Stomach (tissue), 4 donors: ENCODE measurements around the gene CCT6A.

ENCODE experiments used
- CTCF ChIP-seq, 7 experiments: fragments of 450-650 bp in 4 of 7; fragments of 200-600 bp in 3 of 7; sonication (generic) in 3 of 7; IDR thresholded peaks; one replicate each; pipeline ENCODE4 v1.5.1; 2016 to 2019; ENCODE audit warnings: antibody characterized with exemption in 7 of 7, control low read depth in 2 of 7, mild to moderate bottlenecking in 1 of 7
- POLR2A ChIP-seq, 4 donors: fragments of 450-650 bp; IDR thresholded peaks; one replicate each; pipeline ENCODE4 v1.6.1; 2016; ENCODE audit warnings: antibody characterized with exemption in 4 of 4, control low read depth in 2 of 4, mild to moderate bottlenecking in 1 of 4, moderate library complexity in 1 of 4
- POLR2AphosphoS5 ChIP-seq, 3 donors: sonication (generic); formaldehyde crosslinking; IDR thresholded peaks; one replicate each; pipeline ENCODE4 v1.6.1; 2016; ENCODE audit warnings: antibody characterized with exemption in 3 of 3

GRCh38 chr7:56105508-56105907 lies 53.9 kb downstream of the CCT6A start:
- TF ChIP-seq POLR2A (IDR thresholded peaks at IDR 0.05): no peak
- no peak for TF ChIP-seq CTCF (IDR thresholded peaks at IDR 0.05)
- no peak for TF ChIP-seq POLR2AphosphoS5 (IDR thresholded peaks at IDR 0.05)
